ENCODE results near the gene SLC16A12.
"Not testable (repeated sequence)": the region's sequence is repeated elsewhere in the genome, so short reads cannot be mapped to it uniquely, and the experiment has no call there.

SLC16A12 gene

GRCh38 chr10:89547853-89548513 lies 12.6 kb upstream of the SLC16A12 start:
- no peak for DNase-seq

DNA sequence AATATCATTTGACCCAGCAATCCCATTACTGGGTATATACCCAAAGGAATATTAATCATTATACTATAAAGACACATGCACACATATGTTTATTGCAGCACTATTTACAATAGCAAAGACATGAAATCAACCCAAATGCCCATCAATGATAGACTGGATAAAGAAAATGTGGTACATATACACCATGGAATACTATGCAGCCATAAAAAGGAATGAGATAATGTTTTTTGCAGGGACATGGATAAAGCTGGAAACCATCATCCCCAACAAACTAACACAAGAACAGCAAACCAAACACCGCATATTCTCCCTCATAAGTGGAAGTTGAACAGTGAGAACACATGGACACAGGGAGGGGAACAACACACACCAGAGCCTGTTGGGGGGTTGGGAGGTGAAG lies 11.3 kb upstream of the SLC16A12 start:
- DNase-seq = not testable (repeated sequence)

DNA sequence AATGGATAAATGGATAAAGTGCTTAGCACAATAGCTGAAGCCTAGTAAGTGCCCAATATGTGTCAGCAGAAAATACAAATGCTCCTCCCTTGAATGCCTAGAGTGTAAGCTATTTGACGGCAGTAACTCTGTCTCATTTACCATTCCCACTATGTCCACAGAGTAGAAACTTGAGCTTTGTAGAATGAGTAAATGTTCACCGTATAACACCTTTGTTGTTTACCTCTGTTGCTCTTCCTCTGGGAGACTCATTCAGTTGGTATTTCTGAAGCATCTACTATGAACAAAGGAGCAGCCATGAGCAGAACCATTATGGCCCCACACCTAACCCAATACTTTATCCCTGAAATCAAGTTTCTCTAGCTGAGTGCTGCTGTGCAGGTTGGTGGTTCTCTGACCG lies 8.4 kb upstream of the SLC16A12 start:
- no peak for DNase-seq

- DNase-seq = no peak
Observed at GRCh38 chr10:89540420-89540949, 5.1 kb upstream of the SLC16A12 start.

GRCh38 chr10:89537364-89537763 lies 2.0 kb upstream of the SLC16A12 start:
- no peak for DNase-seq

- no peak for DNase-seq
Observed at GRCh38 chr10:89536013-89536354, 590 bp upstream of the SLC16A12 start.

DNA sequence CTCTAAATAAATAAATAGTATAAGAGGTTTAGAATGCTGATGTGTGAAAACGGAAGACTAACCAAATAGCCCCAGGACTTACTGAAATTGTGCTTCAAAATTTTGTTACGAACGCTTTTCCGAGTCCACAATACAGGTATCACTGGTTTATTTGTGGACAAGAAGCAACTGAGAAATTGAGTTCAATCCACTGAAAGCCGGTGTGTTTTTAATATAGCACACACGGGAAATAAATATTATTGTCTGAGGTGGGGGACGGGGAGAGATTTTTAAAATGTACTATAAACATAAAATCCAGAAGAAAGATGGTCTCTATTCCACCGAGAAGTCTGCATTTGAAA lies 598 bp downstream of the SLC16A12 start:
- DNase-seq = no peak

GRCh38 chr10:89532476-89532875 lies 2.9 kb downstream of the SLC16A12 start:
- no peak for DNase-seq

DNA sequence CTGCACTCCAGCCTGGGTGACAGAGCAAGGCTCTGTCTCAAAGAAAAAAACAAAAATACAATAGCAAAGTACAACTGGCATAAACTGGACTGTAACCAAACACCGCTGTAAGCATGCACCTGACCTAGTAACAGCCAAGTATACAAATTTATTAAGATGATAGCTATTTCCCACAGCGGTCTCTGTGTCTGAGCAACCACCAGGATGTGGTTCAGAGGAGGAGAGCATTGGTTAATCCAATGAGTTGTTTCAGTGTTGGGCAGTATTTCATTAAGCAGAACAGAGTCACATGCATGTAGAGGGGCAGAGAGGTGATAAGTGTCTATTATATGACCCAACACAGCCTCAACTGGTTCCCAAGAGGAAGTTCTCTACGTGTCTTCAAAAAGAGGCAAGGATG lies 4.0 kb downstream of the SLC16A12 start:
- no peak for DNase-seq

DNA sequence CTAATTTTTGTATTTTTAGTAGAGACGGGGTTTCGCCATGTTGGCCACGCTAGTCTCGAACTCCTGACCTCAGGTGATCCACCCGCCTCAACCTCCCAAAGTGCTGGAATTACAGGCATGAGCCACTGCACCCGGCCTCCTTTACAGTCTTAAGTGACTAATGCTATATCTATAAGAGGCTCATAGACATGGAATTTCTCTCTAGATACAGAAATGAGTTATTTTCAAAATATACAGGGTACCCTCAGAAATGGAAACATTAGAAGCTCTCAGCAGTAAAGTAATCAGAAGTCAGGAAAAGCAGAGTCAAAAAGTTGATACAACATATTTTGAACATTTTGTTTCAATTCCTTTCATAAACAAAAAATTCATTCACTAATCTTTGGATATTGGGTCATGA lies 5.7 kb downstream of the SLC16A12 start:
- DNase-seq = not testable (repeated sequence)

GRCh38 chr10:89526358-89526757 lies 9.0 kb downstream of the SLC16A12 start:
- DNase-seq = no peak

DNA sequence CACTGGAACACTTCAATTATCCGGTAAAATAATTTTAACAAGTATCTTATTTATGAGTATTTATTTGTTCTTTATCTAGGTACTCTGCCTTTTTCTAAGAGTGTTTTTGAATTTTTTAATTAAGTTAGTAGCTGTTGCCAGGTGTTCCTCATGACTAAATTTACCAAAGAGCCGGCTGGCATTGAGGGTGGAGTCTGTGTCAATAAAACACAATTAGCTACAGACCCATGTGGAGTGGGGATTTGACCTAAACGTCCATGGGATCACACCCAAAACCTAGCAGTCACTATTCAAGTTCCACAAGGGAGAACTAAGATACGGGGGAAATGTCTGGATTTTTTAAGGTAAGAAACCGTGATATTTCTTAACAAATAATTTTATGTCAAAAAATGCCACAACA lies 9.8 kb downstream of the SLC16A12 start:
- no peak for DNase-seq

DNA sequence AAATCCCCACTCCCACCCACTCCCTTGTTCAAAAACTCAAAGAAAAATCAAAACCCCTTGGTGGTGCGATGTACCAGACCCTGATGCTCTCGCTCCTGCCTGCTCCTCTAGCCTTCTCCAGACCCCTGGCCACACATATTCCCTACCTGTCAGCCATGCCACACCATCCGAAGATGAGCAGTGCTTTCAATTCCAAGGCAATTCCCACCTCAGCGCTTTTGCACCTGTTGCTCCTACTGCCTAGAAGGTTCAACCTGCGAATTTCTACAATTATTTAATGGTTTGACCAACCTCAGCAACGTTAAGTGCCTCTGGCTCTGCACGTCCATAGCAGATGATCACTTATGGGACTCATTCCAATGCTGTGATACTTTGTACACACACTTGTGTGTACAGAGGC lies 11.1 kb downstream of the SLC16A12 start:
- DNase-seq = no peak

GRCh38 chr10:89523274-89523673 lies 12.1 kb downstream of the SLC16A12 start:
- DNase-seq = no peak

DNA sequence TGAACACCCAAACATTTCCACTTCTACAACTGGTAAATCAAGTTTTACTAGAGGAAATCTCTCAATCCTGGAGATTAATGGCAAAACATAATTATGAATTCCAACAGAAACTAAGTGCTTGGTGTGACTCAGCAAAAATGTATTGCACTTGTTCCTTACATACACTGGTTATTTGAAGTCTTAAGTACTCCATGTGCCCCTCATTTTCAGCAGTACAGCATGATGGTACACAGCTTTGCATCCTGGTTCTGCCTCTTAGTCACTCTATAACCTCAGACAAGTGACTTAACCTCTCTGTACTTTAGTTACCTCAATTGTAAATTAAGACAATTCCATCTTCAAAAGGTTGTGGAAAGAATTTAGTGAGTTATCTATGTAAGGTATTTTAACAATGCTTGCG lies 12.9 kb downstream of the SLC16A12 start:
- DNase-seq = no peak

- no peak for DNase-seq
Observed at GRCh38 chr10:89521368-89521767, 14.0 kb downstream of the SLC16A12 start.

DNA sequence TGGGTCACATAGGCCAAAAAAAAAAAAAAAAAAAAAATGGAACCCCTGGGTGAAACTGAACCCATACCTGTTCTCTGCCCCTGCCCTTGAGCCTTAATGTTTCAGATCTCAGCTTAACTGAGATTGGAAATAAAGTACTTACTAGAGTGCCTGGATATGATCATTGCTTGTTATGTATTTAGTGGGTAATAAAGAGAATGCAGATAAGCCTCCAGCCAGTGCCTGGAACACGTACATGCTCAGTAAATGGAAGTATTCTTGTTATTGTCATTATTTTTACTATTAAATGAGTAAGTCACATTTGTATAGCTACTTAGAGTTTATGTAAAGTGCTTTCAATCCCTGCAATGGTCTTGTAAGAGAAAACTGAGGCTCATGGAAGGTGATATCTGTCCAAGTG lies 14.7 kb downstream of the SLC16A12 start:
- no peak for DNase-seq

- DNase-seq = no peak
Observed at GRCh38 chr10:89518876-89519842, 16.2 kb downstream of the SLC16A12 start.

- no peak for DNase-seq
Observed at GRCh38 chr10:89518108-89518507, 17.3 kb downstream of the SLC16A12 start.

DNA sequence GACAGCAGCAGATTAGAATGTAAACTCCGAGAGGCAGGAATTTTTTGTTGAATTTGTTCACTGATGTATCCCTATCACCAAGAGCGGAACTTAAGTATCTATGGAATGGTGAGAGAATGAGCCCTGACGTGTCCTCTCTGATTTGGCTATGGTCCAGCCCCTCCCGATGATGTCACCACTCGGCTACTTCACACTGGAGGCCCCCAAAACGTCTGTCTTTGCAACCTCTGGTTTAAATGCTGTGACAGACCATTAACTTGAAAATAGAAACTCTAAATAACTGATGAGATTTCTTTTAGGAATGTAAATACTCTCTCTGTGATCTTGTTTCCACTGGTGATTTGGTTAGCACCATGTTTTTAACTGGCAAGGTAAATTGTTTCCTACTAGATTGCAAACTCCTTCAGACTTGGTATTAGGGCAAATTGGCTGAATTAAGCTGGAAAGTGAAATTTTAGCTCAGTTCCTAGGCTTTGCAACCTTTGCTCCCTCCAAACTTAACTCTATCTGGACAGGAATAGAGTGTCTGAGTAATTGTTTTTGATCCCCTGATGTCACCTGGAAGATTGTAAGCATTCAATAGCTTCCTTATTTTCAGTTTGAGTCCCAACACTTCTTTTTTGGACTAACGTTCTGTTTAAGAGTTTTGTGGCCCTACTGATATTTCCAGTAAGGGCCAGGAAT lies 19.1 kb downstream of the SLC16A12 start:
- no peak for DNase-seq

DNA sequence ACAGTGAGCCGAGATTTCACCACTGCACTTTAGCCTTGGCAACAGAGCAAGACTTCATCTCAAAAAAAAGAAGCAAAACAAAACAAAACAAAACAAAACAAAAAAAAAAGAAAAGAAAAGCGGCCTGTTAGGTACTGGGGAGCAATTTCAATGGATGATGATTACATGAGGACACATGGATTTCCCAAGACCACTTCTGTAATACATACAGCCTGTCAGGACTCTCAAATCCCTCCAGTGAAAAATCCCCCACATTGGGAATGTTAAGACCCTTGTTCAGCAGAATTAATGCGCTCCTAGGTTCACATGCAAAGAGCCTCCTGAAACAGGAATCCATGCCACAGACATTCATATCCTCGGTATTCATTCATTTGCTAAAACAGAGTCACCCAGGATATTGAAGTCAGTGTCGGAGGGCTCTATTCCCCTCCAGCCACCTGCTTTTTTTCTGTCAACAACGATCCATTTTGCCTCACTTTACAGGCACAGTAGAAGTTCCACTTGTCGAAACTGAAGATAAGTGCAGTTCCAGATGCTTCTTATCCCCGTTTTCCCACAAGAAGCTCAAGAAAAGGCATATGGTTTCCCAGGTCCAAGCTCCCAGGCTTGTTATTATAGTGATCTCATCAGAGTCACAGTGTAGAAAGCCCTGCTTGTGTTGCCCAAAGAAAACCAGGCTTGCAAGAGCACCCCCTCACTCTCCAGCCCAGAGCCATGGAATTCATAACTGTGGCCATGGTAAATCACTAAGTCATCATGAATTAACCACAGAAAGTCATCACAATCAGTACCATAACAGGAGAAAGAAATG lies 20.2 kb downstream of the SLC16A12 start:
- no peak for DNase-seq

GRCh38 chr10:89513206-89513605 lies 22.2 kb downstream of the SLC16A12 start:
- DNase-seq = no peak

Measured in stimulated activated CD4-positive, alpha-beta T cell treated with anti-CD3 and anti-CD28 coated beads, Interleukin-12 subunit alpha, Interleukin-12 subunit beta, amount 100 ng/mL, for 4 hours (primary cell).